Ascending aorta (tissue), 2 donors: ENCODE measurements around the gene EPHB2. TPM values are rescaled to one million over a fixed set of nuclear protein-coding genes. Genes with fewer than 3 reads are reported as not detected.
A peak's percentile ranks its signal among the peaks of the same experiment; 100 is the strongest.

Experiments
- DNase-seq, 2 donors: peaks; one replicate each; pipeline ENCODE4 v3.0.0-alpha.2; 2019; ENCODE audit warnings: low spot score in 2 of 2
- H3K27ac ChIP-seq, 2 donors: fragments of 200-600 bp; sonication (generic); one replicate each; pipeline ENCODE4 v1.5.1; 2016 to 2017; ENCODE audit warnings: mild to moderate bottlenecking in 1 of 2
- H3K27me3 ChIP-seq: fragments of 200-600 bp; sonication (generic); one replicate; pipeline ENCODE4 v1.5.1; 2017
- H3K36me3 ChIP-seq, 2 donors: fragments of 200-600 bp; sonication (generic); one replicate each; pipeline ENCODE4 v1.5.1; 2016
- H3K4me1 ChIP-seq, 2 donors: fragments of 200-600 bp; sonication (generic); one replicate each; pipeline ENCODE4 v1.5.1; 2016 to 2017; ENCODE audit warnings: mild to moderate bottlenecking in 1 of 2
- H3K4me3 ChIP-seq, 2 donors: fragments of 200-600 bp; sonication (generic); one replicate each; pipeline ENCODE4 v1.5.1; 2016 to 2017; ENCODE audit warnings: mild to moderate bottlenecking in 1 of 2
- H3K9me3 ChIP-seq, 2 donors: fragments of 200-600 bp; sonication (generic); one replicate each; pipeline ENCODE4 v1.5.1; 2016
- intact Hi-C: fragments of 100-400 bp; cut with DNase I; formaldehyde crosslinking; loops from one replicate; pipeline ENCODE4 v1.15.1; 2023
- total RNA-seq: library from RNA; depleted of rRNA; stranded (reverse); fragments of >200 nt; gene quantifications from one replicate; pipeline ENCODE4 v1.1.0, GENCODE V29; 2016
- TF ChIP-seq, protein P1 (sequence below), 3 experiments: fragments of 200-600 bp in 2 of 3; fragments of 450-650 bp in 1 of 3; sonication (generic) in 2 of 3; IDR thresholded peaks; one replicate each; pipeline ENCODE4 v1.5.1; 2016 to 2019; ENCODE audit warnings: antibody characterized with exemption in 3 of 3, mild to moderate bottlenecking in 1 of 3, moderate library complexity in 1 of 3

EPHB2 gene
- total RNA-seq, 1 donor from 2014 or later: 3.2 TPM

DNA sequence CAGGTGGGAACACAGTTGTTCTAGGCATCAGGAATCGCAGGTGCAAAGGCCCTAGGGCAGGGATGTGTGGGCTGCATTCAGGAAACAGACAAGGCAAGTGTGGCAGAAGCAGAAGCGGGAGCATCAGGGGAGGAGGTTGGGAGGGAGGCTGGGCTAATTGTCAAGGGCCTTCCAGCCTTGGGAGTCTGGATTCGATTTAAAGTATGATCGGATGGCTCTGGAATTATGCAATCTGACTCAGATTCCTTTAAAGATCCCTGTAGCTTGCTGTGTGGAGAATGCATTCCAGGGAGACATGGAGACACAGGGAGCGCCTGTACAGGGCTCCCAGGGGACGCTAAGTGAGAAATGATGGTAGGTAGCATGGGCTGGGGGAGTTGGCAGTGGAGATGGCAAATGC lies 175.6 kb downstream of the EPHB2 start:
- no peaks in the 10 kb centered on the region for H3K27me3 ChIP-seq
- no peak for DNase-seq
- H3K36me3 ChIP-seq: no peaks in the 10 kb centered on the region
- H3K27ac ChIP-seq: no peak overlapping the region
- intact Hi-C loops: no loop called here
- no peaks in the 10 kb centered on the region for H3K4me1 ChIP-seq
- H3K9me3 ChIP-seq: no peaks in the 10 kb centered on the region
- H3K4me3 ChIP-seq: no peak overlapping the region
- TF ChIP-seq, protein P1, sequence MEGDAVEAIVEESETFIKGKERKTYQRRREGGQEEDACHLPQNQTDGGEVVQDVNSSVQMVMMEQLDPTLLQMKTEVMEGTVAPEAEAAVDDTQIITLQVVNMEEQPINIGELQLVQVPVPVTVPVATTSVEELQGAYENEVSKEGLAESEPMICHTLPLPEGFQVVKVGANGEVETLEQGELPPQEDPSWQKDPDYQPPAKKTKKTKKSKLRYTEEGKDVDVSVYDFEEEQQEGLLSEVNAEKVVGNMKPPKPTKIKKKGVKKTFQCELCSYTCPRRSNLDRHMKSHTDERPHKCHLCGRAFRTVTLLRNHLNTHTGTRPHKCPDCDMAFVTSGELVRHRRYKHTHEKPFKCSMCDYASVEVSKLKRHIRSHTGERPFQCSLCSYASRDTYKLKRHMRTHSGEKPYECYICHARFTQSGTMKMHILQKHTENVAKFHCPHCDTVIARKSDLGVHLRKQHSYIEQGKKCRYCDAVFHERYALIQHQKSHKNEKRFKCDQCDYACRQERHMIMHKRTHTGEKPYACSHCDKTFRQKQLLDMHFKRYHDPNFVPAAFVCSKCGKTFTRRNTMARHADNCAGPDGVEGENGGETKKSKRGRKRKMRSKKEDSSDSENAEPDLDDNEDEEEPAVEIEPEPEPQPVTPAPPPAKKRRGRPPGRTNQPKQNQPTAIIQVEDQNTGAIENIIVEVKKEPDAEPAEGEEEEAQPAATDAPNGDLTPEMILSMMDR (IDR thresholded peaks at IDR 0.05): no peak

- H3K27ac ChIP-seq: no peak overlapping the region
- no peak overlapping the region for H3K4me3 ChIP-seq
- DNase-seq: no peak
- no peaks in the 10 kb centered on the region for H3K27me3 ChIP-seq
- intact Hi-C loops: no loop called here
- H3K36me3 ChIP-seq: no peaks in the 10 kb centered on the region
- no peaks in the 10 kb centered on the region for H3K4me1 ChIP-seq
- TF ChIP-seq, protein P1 (IDR thresholded peaks at IDR 0.05): no peak
- no peaks in the 10 kb centered on the region for H3K9me3 ChIP-seq
Measured at GRCh38 chr1:22887491-22887890, 176.9 kb downstream of the EPHB2 start.

DNA sequence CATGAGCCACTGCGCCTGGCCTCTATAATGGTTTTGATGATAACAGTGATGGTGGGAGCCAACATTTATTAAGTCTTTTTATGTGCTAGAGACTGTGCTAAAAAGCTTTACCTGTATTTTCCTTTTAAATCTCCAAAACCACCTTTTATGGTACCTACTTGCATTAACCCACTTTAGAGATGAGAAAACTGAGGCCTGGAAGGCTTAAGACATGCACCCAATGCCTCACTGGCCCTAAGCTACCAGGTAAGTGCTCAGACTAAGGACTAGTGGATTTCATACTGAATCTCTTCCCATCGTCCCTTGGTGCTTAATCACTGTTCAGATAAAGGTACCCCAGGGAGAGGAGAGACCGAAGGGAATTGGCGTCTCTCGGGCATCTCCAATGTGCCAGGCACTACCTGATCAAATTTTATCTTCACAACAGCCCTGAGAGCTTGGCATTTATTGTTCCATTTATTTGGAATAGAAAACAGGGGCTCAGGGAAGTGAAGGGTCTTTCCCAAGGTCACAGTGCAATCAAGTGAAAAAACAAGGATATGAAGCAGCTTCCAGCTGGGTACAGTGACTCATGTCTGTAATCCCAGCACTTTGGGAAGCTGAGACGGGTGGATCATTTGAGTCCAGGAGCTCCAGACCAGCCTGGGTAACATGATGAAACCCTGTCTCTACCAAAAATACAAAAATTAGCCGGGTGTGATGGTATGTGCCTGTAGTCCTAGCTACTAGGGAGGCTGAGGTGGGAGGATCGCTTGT lies 177.9 kb downstream of the EPHB2 start:
- H3K27ac ChIP-seq: no peak overlapping the region
- TF ChIP-seq, protein P1 (IDR thresholded peaks at IDR 0.05): no peak

GRCh38 chr1:22889213-22889827 lies 178.7 kb downstream of the EPHB2 start:
- Histone ChIP-seq H3K27me3 (no peaks in the 10 kb centered on the region), H3K4me1 (no peaks in the 10 kb centered on the region), H3K4me3 (no peak overlapping the region), H3K36me3 (no peaks in the 10 kb centered on the region), H3K27ac (no peak overlapping the region), H3K9me3 (no peaks in the 10 kb centered on the region)
- DNase-seq: no peak
- intact Hi-C loops: loop anchor here (1.0 kb wide), 1 partner anchor 185 kb away; no protein-coding TSS in a partner anchor
- TF ChIP-seq, protein P1 (IDR thresholded peaks at IDR 0.05): peak; percentile 56 to 83 (median 65)

More for the DNA sequence above, 177.9 kb downstream of the EPHB2 start:
- Histone ChIP-seq H3K4me3 (no peak overlapping the region), H3K27me3 (no peaks in the 10 kb centered on the region), H3K9me3 (no peaks in the 10 kb centered on the region), H3K4me1 (no peaks in the 10 kb centered on the region), H3K36me3 (no peaks in the 10 kb centered on the region)
- intact Hi-C loops: loop anchor here (1.0 kb wide), 1 partner anchor 184 kb away; no protein-coding TSS in a partner anchor
- DNase-seq: no peak

DNA sequence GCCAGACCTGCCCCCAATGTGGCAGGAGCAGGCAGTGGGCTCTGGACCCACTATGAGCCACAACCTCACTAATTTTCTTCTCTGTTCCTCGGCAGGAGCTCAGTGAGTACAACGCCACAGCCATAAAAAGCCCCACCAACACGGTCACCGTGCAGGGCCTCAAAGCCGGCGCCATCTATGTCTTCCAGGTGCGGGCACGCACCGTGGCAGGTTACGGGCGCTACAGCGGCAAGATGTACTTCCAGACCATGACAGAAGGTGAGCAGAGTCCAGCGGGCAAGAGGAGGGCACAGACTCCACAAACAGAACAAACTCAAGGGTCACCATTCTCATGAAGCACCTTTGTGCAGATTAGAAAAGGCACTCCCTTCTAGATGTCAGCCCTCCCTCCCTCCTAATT lies 182.2 kb downstream of the EPHB2 start:
- no peaks in the 10 kb centered on the region for H3K36me3 ChIP-seq
- intact Hi-C loops: no loop called here
- no peaks in the 10 kb centered on the region for H3K27me3 ChIP-seq
- no peak overlapping the region for H3K27ac ChIP-seq
- DNase-seq: no peak
- no peaks in the 10 kb centered on the region for H3K9me3 ChIP-seq
- no peaks in the 10 kb centered on the region for H3K4me1 ChIP-seq
- H3K4me3 ChIP-seq: no peak overlapping the region
- TF ChIP-seq, protein P1 (IDR thresholded peaks at IDR 0.05): no peak
